K562 (cell line): ENCODE measurements around the gene UBAC2. TPM values are rescaled to one million over a fixed set of nuclear protein-coding genes. Genes with fewer than 3 reads are reported as not detected.

Experiments
- ATAC-seq: fragments of 200-7000 bp; cut with Tn5 transposase; 3 replicates; pipeline ENCODE4 v1.9.1; 2020; ENCODE audit warnings: moderate library complexity
- BruUV-seq: library from RNA; stranded (reverse); fragments of 400-500 nt; replicated peaks from 2 replicates; lab custom pipeline; 2021; lab: Mats Ljungman, UMichigan
- CTCF ChIA-PET: fragments of 300-600 bp; formaldehyde crosslinking; extraction: SDS; loops from one replicate; lab custom pipeline; 2021; ENCODE audit warnings: low intra/inter-chr PET ratio; lab: Yijun Ruan, JAX
- POLR2A ChIA-PET: fragments of 300-600, 350-650 bp; sonication (Branson Sonifier 250); formaldehyde crosslinking; extraction: SDS; loops from one replicate; lab custom pipeline; 2021; ENCODE audit warnings: antibody characterized with exemption, inconsistent platforms; lab: Yijun Ruan, JAX
- DNase-seq, 4 experiments: peaks; one replicate each; pipeline versions ENCODE4 v3.0.0 to v3.0.0-alpha.2; 2011 to 2018; ENCODE audit warnings: low spot score in 3 of 4, mixed read lengths in 3 of 4; ENCODE audit errors: extremely low read depth in 1 of 4
- FAIRE-seq: peaks from 2 replicates; lab custom pipeline; 2011; peaks lifted over from hg19 to GRCh38; lab: Jason Lieb, UNC
- H2AFZ ChIP-seq: 2 replicates; pipeline ENCODE4 v1.6.0; 2011; ENCODE audit warnings: low read depth, low read length, control low read depth, inconsistent platforms
- H3K27ac ChIP-seq: fragments of 200-600 bp; 3 replicates; pipeline ENCODE4 v1.8.0; 2011; ENCODE audit warnings: low read depth, mild to moderate bottlenecking, control low read depth, inconsistent platforms, low read length, moderate library complexity, mixed read lengths; ENCODE audit errors: extremely low read depth
- H3K27me3 ChIP-seq, 2 experiments: fragments of 300-600 bp in 1 of 2; 2 replicates in 1 of 2; 3 replicates in 1 of 2; pipeline versions ENCODE4 v1.6.0 to v1.8.0; 2011; ENCODE audit warnings: inconsistent platforms in 2 of 2, low read length in 2 of 2, mild to moderate bottlenecking in 1 of 2, mixed read lengths in 1 of 2, moderate library complexity in 1 of 2; ENCODE audit not compliant: control insufficient read depth in 2 of 2, insufficient read depth in 2 of 2
- H3K36me3 ChIP-seq: fragments of 300-600 bp; 3 replicates; pipeline ENCODE4 v1.8.0; 2011; ENCODE audit warnings: mild to moderate bottlenecking, low read length, inconsistent platforms; ENCODE audit not compliant: control insufficient read depth, insufficient read depth
- H3K4me1 ChIP-seq, 2 experiments: fragments of 200-600 bp in 1 of 2; replicated peaks in 1 of 2; 2 replicates in 1 of 2; 3 replicates in 1 of 2; pipeline versions ENCODE4 v1.5.1 to v1.8.0; 2011; ENCODE audit warnings: inconsistent platforms in 2 of 2, low read length in 2 of 2, mild to moderate bottlenecking in 1 of 2, mixed read lengths in 1 of 2, moderate library complexity in 1 of 2; ENCODE audit not compliant: control insufficient read depth in 2 of 2, insufficient read depth in 2 of 2
- H3K4me2 ChIP-seq: 2 replicates; pipeline ENCODE4 v1.6.1; 2011; ENCODE audit warnings: low read length, control low read depth, inconsistent platforms, mixed read lengths; ENCODE audit not compliant: insufficient read depth
- H3K4me3 ChIP-seq: fragments of 200-600 bp; sonication (generic), shearing (Covaris generic); 2 replicates; pipeline ENCODE4 v1.5.1; 2016; ENCODE audit warnings: control low read depth, inconsistent platforms
- H3K79me2 ChIP-seq: fragments of 200-600 bp; 3 replicates; pipeline ENCODE4 v1.8.0; 2011; ENCODE audit warnings: low read length, inconsistent platforms; ENCODE audit not compliant: control insufficient read depth, insufficient read depth
- H3K9ac ChIP-seq, 2 experiments: 2 replicates each; pipeline versions ENCODE4 v1.6.0 to v1.6.1; 2011; ENCODE audit warnings: low read depth in 2 of 2, low read length in 2 of 2, control low read depth in 1 of 2, inconsistent platforms in 1 of 2, mild to moderate bottlenecking in 1 of 2, mixed read lengths in 1 of 2; ENCODE audit not compliant: insufficient read depth in 1 of 2
- H3K9me1 ChIP-seq: one replicate; pipeline ENCODE4 v1.6.0; 2011; ENCODE audit warnings: inconsistent platforms, mild to moderate bottlenecking, low read length, moderate library complexity; ENCODE audit not compliant: control insufficient read depth, insufficient read depth
- H3K9me3 ChIP-seq: replicated peaks from 2 replicates; pipeline ENCODE4 v1.5.1; 2011; ENCODE audit warnings: low read depth, low read length, inconsistent platforms; ENCODE audit not compliant: control insufficient read depth, insufficient read depth
- H4K20me1 ChIP-seq: replicated peaks from 2 replicates; pipeline ENCODE4 v1.6.1; 2011; ENCODE audit warnings: low read length, inconsistent platforms, mixed read lengths; ENCODE audit not compliant: control insufficient read depth, insufficient read depth
- CCAR2 ChIP-seq: fragments of 200-400 bp; formaldehyde crosslinking; IDR thresholded peaks from 2 replicates; pipeline ENCODE4 v1.6.1; 2017; ENCODE audit warnings: mild to moderate bottlenecking, low read depth, low read length
- CEBPB ChIP-seq: fragments of 450-650 bp; IDR thresholded peaks from 2 replicates; pipeline ENCODE4 v1.6.1; 2016; ENCODE audit warnings: missing genetic modification characterization, missing compliant biosample characterization
- KLF1 ChIP-seq: fragments of 450-650 bp; IDR thresholded peaks from 2 replicates; pipeline ENCODE4 v1.6.1; 2016; ENCODE audit warnings: missing genetic modification characterization, missing compliant biosample characterization
- RHOXF2B ChIP-seq: fragments of 250-450 bp; sonication (Bioruptor Pico); conservative IDR thresholded peaks from 2 replicates; pipeline ENCODE4 v1.5.1; 2021
- SREBF1 ChIP-seq: fragments of 150-350 bp; IDR thresholded peaks from 2 replicates; pipeline ENCODE4 v1.6.1; 2014; ENCODE audit warnings: antibody characterized with exemption, low read depth, low read length, borderline replicate concordance
- TAF9B ChIP-seq: fragments of 450-650 bp; IDR thresholded peaks from 2 replicates; pipeline ENCODE4 v1.6.1; 2018; ENCODE audit warnings: mild to moderate bottlenecking; ENCODE audit not compliant: partially characterized antibody
- ZC3H4 ChIP-seq: sonication (generic); formaldehyde crosslinking; IDR thresholded peaks from 2 replicates; pipeline ENCODE4 v1.9.0; 2021; ENCODE audit warnings: missing genetic modification reagents, borderline replicate concordance
- ZNF140 ChIP-seq: fragments of 250-450 bp; sonication (Bioruptor Pico); IDR thresholded peaks from 2 replicates; pipeline ENCODE4 v1.8.0; 2021; ENCODE audit warnings: moderate library complexity, mild to moderate bottlenecking, inconsistent platforms
- ZNF263 ChIP-seq: sonication (generic); formaldehyde crosslinking; IDR thresholded peaks from 2 replicates; pipeline ENCODE4 v1.8.0; 2022; ENCODE audit warnings: mild to moderate bottlenecking, missing genetic modification reagents, borderline replicate concordance
- WGBS: fragments of 100-300 bp; shearing (Covaris generic); methylation state at CpG from one replicate; pipeline ENCODE4 v1.1.6; 2016; ENCODE audit warnings: low coverage, mixed read lengths; ENCODE audit not compliant: insufficient coverage; ENCODE audit errors: missing lambda C conversion rate; 5-methylcytosine and 5-hydroxymethylcytosine counted together
- in situ Hi-C: fragments of 300-500 bp; cut with MboI; formaldehyde crosslinking; loops from 4 replicates; pipeline ENCODE4 v1.15.0; 2018; ENCODE audit warnings: inconsistent platforms, mixed read lengths
- intact Hi-C: fragments of 100-400 bp; cut with micrococcal nuclease; formaldehyde crosslinking; loops from 2 replicates; pipeline ENCODE4 v1.14.2; 2022
- polyA plus RNA-seq, 8 experiments: library from polyadenylated mRNA; depleted of rRNA in 4 of 8; stranded (reverse) in 5 of 8; unstranded in 3 of 8; fragments of >200 nt; fragmentation: Nextera tagmentation in 2 of 8; fragmentation: Illumina TruSeq in 1 of 8; extraction: Ambion mirVana in 2 of 8; extraction: Trizol in 1 of 8; gene quantifications; 2 replicates each; pipeline versions ENCODE4 v1.2.1 to v1.2.3, GENCODE V29; 2011 to 2014; ENCODE audit warnings: inconsistent platforms in 1 of 8, missing spikeins in 1 of 8
- total RNA-seq, 7 experiments: library from RNA; depleted of rRNA in 6 of 7; stranded (reverse); fragments of >200 nt in 6 of 7; fragmentation: Illumina TruSeq in 2 of 7; extraction: Trizol in 2 of 7; gene quantifications; 2 replicates each; pipeline versions ENCODE4 v1.2.1 to v1.2.3, GENCODE V29; 2011 to 2021; ENCODE audit warnings: low replicate concordance in 1 of 7
- TF ChIP-seq, protein P1 (sequence below): fragments of 250-450 bp; sonication (Bioruptor Pico); IDR thresholded peaks from 2 replicates; pipeline ENCODE4 v1.4.0; 2020; ENCODE audit warnings: borderline replicate concordance
- TF ChIP-seq, protein P2 (sequence below): fragments of 450-650 bp; formaldehyde crosslinking; conservative IDR thresholded peaks from 2 replicates; pipeline ENCODE4 v1.4.0; 2022; ENCODE audit warnings: mild to moderate bottlenecking, missing genetic modification characterization

UBAC2 gene
- total and polyA plus RNA-seq, 9 of the 15 experiments (the other 6 are each of a cell fraction or from before 2014, with no cell fraction given): 6.0 to 84.1 (median 32.3) TPM

DNA sequence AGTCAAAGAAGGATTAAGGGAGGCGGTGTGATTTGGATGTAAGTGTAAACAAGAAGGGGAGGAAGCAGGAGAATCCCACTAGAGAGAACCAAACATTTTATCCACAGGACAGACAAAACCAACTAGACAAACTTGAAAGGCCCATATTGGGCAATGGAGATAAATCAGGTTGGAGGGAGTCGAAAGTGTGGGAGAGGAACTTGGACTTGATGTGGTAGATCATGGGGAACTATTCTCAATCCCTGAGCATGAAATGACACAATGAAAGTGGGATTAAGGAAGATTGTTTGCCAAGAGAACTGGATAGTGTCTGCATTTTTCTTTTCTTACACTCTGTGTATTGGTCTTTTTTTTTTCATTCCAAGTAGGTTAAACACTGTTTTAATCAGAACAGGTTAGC lies 88.6 kb downstream of the UBAC2 start (continued):
- TF ChIP-seq, protein P1, sequence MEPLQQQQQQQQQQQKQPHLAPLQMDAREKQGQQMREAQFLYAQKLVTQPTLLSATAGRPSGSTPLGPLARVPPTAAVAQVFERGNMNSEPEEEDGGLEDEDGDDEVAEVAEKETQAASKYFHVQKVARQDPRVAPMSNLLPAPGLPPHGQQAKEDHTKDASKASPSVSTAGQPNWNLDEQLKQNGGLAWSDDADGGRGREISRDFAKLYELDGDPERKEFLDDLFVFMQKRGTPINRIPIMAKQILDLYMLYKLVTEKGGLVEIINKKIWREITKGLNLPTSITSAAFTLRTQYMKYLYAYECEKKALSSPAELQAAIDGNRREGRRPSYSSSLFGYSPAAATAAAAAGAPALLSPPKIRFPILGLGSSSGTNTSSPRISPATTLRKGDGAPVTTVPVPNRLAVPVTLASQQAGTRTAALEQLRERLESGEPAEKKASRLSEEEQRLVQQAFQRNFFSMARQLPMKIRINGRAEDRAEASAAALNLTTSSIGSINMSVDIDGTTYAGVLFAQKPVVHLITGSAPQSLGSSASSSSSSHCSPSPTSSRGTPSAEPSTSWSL (CRISPR knock-in tag): no peak
- TF ChIP-seq RHOXF2B: no peak

DNA sequence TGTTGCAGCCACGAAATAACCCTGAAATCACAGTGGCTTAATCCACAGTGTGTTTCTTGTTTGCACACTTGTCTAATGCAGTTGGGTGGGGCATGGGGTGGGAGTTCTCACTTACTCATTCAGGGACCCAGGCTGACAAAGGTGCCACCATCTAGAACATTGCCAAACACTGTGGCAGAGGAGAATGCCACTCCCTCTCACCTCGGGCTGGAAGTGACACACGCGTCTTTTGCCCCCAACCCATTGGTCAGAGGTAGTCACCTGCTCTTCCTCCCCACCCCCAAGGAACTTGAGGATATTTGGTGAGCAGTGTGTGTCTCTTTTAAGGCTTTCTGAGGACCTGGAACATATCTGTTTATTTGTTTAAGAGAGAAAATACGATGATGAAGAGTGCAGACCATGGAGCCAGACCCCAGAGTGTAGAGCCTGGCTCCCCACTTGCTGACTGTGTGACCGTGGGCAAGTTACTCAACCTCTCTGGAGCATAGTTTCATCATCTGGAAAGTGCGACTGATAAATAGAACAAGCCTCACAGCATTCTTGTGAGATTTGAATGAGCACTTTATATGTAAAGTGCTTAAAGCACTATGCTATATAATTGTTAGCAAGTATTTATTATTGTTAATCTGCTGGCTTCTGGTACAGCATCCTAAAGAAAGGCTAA lies 89.2 kb downstream of the UBAC2 start:
- ChIA-PET CTCF (no interaction called here), POLR2A (no interaction called here)
- BruUV-seq: no TSS peak
- Histone ChIP-seq H3K9me3 (no peaks in the 10 kb centered on the region), H3K9ac (no peak overlapping the region), H3K36me3 (peaks cover 9% of the 10 kb centered on the region; the same call in 1 of the 3 replicates), H3K27me3 (no peaks in the 10 kb centered on the region), H3K27ac (no peak overlapping the region), H3K4me1 (no peaks in the 10 kb centered on the region; a peak in 2 of 5 replicates), H3K4me2 (no peak overlapping the region), H4K20me1 (no peaks in the 10 kb centered on the region), H3K4me3 (no peak overlapping the region), H2AFZ (no peak overlapping the region), H3K79me2 (0 out of 3 replicates have a peak, but pooled peaks cover under 1% of the 10 kb centered on the region), H3K9me1 (no peaks in the 10 kb centered on the region)
- ATAC-seq: no peak
- 79% methylated on average over 7 of the region's 7 CpGs for WGBS
- intact Hi-C loops (no loop called here), in situ Hi-C loops (no loop called here)
- TF ChIP-seq ZNF263 (CRISPR knock-in tag): no peak
- no peak for TF ChIP-seq ZC3H4 (CRISPR knock-in tag)
- TF ChIP-seq CEBPB: no peak
- no peak for TF ChIP-seq CCAR2
- TF ChIP-seq KLF1 (tag): no peak
- TF ChIP-seq TAF9B: no peak
- no peak for TF ChIP-seq ZNF140
- TF ChIP-seq, protein P2, sequence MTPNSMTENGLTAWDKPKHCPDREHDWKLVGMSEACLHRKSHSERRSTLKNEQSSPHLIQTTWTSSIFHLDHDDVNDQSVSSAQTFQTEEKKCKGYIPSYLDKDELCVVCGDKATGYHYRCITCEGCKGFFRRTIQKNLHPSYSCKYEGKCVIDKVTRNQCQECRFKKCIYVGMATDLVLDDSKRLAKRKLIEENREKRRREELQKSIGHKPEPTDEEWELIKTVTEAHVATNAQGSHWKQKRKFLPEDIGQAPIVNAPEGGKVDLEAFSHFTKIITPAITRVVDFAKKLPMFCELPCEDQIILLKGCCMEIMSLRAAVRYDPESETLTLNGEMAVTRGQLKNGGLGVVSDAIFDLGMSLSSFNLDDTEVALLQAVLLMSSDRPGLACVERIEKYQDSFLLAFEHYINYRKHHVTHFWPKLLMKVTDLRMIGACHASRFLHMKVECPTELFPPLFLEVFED: no peak
- no peak for TF ChIP-seq SREBF1
- no peak for DNase-seq
- FAIRE-seq: no peak
